HG03175 (cell line): ENCODE measurements around the gene MMP15.
A peak's percentile ranks its signal among the peaks of the same experiment; 100 is the strongest.
"Not testable (repeated sequence)": the region's sequence is repeated elsewhere in the genome, so short reads cannot be mapped to it uniquely, and the experiment has no call there.

Source experiments
- ATAC-seq: cut with Tn5 transposase; IDR thresholded peaks from one replicate; pipeline ENCODE4 v1.9.1; 2021; ENCODE audit warnings: mild to moderate bottlenecking, moderate library complexity; ENCODE audit not compliant: unreplicated experiment

MMP15 gene

GRCh38 chr16:58025351-58026138 is at the start of gene MMP15:
Gene MMP15, plus strand, starts transcription at chr16:58025754. Its CDS starts 597 bp downstream, at chr16:58026351.
- peak; percentile 56 for ATAC-seq

DNA sequence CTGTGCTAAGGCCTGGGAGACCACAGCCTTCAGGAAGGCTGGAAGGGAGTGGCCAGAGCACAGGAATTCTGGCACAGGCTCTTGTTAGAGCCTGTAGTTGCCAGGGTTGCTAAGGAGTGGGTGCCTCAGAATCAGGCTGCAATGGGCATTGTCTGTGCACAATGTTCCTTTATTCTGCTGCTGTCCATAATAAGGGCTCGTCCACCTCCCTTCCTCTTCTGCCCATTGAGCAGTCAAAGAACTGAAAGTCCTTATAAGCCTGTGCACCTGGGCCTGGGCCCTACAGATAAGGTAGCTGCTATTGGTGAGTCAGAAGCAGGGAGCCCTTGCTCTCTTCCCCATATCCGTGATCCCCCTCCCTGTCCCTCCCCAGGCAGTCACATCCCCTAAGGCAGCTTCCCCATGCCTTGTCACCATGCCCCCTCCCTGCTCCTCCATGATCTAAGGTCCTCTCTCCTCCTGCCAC is 49.2 kb upstream of the MMP15 start:
- ATAC-seq: no peak

DNA sequence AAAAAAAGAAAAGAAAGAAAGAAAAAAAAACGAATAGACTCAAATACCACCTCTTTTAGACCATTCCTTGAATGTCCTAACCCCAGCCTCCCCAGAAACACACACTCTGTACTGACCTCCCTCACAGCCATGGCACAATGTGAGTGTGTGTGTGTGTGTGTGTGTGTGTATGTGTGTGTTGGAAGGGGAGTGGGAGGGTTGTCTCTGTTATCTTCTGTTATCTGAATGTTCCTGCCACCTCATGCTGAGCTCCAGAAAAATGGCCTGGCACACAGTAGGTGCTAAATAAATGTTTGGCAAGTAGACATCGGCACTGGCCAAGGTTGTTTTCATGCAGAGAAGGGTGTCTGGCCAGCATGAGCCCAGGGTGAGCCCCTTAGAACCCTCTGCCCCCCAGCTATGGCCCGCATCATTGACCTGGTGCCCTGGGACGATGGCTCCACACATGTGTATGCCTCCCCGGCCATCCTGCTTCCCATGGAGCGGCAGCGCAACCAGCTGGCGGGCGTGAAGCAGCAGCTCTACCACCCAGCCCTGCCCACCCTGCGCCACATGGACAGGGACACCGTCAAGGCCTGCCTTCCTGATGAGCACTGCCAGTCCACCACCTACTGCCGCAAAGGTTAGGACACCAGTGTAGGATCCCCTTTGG is 48.0 kb upstream of the MMP15 start:
- ATAC-seq: no peak

DNA sequence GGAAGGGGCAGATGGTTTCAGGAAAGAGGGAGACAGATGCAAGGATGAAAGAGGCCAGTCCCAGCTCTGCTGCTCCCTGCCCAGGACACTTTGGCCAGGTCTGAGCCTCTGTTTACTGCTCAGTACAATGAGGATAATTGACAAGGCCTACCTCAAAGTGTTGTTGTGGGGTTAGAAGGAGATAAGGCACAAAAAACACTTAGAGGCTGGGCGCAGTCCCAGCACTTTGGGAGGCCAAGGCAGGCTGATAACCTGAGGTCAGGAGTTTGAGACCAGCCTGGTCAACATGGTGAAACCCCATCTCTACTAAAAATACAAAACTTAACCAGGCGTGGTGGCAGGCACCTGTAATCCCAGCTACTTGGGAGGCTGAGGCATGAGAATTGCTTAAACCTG is 47.5 kb upstream of the MMP15 start:
- ATAC-seq: not testable (repeated sequence)

- ATAC-seq: no peak
Observed at GRCh38 chr16:57979006-57979585, 46.5 kb upstream of the MMP15 start.

GRCh38 chr16:57981636-57982035 is 43.9 kb upstream of the MMP15 start:
- ATAC-seq: no peak

DNA sequence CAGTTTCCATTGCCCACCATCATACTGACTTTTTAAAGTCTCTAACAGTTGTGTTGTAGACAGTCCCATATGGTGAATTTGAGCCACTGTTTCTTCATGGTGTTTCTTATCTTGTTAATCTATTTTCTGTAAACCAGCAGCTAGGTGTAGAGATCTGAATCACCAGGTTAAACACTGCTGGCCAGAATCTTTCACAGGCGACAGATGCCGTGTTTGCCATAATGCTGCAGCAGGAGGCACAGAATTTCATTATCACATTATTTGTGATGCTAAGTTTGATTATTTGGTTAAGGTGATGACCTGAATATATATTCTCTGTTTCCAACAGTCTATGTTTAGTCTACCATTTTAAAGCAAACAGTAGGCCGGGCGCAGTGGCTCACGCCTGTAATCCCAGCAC is 43.2 kb upstream of the MMP15 start:
- no peak for ATAC-seq

DNA sequence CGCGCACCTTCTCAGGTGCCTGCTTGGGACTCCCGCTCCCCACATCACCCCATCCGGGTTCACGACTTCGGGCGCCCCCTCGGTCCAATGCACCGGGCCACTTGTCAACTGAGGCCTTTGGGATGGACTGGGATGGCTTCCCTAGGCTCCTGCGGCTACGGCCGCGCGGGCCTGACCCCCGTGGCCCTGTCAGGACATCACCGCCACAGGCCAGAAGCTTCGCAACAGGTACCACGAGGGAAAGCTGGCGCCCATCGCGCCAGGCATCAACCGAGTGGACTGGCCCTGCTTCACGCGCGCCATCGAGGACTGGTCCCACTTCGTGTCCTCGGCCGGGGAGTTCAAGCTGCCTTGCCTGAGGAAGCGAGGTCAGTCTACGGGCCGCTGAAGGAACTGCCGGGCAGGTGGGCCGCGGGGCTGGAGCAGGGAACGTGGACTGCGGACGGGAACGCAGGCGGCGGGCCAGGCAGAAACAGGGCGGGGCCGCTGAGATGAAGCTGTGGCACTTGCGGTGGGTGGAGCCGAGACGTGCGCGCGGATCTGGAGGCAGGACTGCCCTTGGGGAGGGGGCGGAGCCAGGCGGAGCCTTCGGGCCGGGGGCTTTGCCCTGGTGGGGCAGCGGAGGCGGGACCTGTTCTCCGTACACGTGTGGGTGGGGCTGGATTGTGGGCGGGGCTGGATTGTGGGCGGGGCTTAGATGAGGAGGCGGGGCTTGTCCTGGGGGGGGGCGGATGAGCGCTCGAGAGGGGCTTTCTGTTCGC is 40.9 kb upstream of the MMP15 start:
- peak; percentile 71 for ATAC-seq

GRCh38 chr16:57985204-57986181 is 40.1 kb upstream of the MMP15 start:
- peak; percentile 21 for ATAC-seq

DNA sequence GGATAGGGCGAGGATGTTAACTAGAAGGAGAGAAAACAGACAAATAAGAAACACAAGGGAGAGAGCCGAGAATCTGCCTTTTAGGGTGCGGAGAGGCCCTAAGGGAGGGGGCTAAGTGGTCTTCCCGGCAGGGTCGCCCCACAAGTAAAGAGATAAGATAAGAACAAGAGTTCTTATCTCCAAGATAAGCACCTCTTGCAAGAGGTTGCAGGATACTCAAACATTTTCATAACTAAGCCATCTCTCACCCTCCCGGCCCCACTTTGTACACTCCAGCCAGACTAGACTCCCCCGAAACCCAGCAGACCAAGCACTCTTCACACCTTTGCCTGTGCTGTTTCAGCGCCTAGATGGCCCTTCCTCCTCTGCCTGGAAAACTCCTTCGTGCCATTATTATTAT is 39.4 kb upstream of the MMP15 start:
- no peak for ATAC-seq

GRCh38 chr16:57987441-57988177 is 37.9 kb upstream of the MMP15 start:
- no peak for ATAC-seq

- no peak for ATAC-seq
Observed at GRCh38 chr16:57988929-57989328, 36.6 kb upstream of the MMP15 start.

GRCh38 chr16:57991551-57992059 is 33.9 kb upstream of the MMP15 start:
- no peak for ATAC-seq

GRCh38 chr16:57992084-57992483 is 33.5 kb upstream of the MMP15 start:
- no peak for ATAC-seq

GRCh38 chr16:57993438-57993837 is 32.1 kb upstream of the MMP15 start:
- ATAC-seq: no peak

GRCh38 chr16:57993897-57994296 is 31.7 kb upstream of the MMP15 start:
- no peak for ATAC-seq

- ATAC-seq: no peak
Observed at GRCh38 chr16:57994361-57994760, 31.2 kb upstream of the MMP15 start.

GRCh38 chr16:57994778-57995177 is 30.8 kb upstream of the MMP15 start:
- peak; percentile 51 for ATAC-seq

GRCh38 chr16:57995721-57996405 is 29.7 kb upstream of the MMP15 start:
- ATAC-seq: no peak
